ENCODE data around the gene NUPR1.

GRCh38 chr16:28527985-28528384 lies 10.8 kb downstream of the NUPR1 start:
- TF ChIP-seq CTCF (conservative IDR thresholded peaks at IDR 0.05; ENCODE audit: low read length) (no peak), EZH2phosphoT487 (IDR thresholded peaks at IDR 0.05; ENCODE audit: borderline replicate concordance) (no peak)

Measured in Loucy (cell line).